H1 (cell line): ENCODE measurements around the gene CEL.

Experiments
- EZH2 ChIP-seq: fragments of 200-600 bp; sonication (generic); IDR thresholded peaks from 2 replicates; pipeline ENCODE4 v1.7.1; 2012; ENCODE audit warnings: low read depth, mild to moderate bottlenecking, moderate library complexity, low read length, inconsistent platforms; ENCODE audit not compliant: severe bottlenecking
- POLR2A ChIP-seq, 2 experiments: IDR thresholded peaks; 1 replicate in 1 of 2; 2 replicates in 1 of 2; pipeline ENCODE4 v1.6.1; 2011; ENCODE audit warnings: low read depth in 2 of 2, low read length in 2 of 2, mild to moderate bottlenecking in 2 of 2; ENCODE audit errors: control extremely low read depth in 1 of 2
- POLR2AphosphoS5 ChIP-seq: IDR thresholded peaks from 2 replicates; pipeline ENCODE4 v1.6.1; 2011; ENCODE audit warnings: low read depth, low read length
- TF ChIP-seq, protein P1 (sequence below), 3 experiments: IDR thresholded peaks; 1 replicate in 2 of 3; 2 replicates in 1 of 3; pipeline versions ENCODE4 v1.5.1 to v1.6.1; 2011; ENCODE audit warnings: low read length in 3 of 3, mild to moderate bottlenecking in 3 of 3, inconsistent platforms in 2 of 3, low read depth in 1 of 3, moderate library complexity in 1 of 3; ENCODE audit not compliant: insufficient read depth in 1 of 3; ENCODE audit errors: control extremely low read depth in 1 of 3

DNA sequence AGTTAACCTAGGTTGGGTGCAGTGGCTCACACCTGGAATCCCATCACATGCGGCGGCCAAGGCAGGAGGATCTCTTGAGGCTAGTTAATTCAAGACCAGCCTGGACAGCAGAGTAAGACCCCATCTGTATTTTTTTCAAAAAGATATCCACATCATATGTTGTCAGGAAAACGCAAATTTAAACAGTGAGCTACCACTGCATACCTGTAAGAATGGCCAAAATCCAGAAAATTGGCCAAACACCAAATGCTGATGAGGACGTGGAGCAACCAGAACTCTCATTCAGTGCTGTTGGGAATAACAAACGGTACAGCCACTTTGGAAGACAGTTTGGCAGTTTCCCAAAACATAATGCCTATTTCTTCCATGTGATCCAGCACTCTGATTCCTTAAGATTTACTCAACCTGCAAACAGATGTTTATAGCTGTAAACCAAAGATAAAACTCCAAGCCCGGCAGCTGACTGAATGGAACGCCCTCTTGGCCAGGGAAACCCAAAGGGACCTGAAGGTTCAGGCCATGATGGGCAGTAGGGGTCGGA is 12.4 kb downstream of the CEL start:
- no peak for TF ChIP-seq POLR2A (IDR thresholded peaks at IDR 0.05; ENCODE audit: control extremely low read depth in 1 of 2, low read depth in 2 of 2, low read length in 2 of 2)
- TF ChIP-seq, protein P1, sequence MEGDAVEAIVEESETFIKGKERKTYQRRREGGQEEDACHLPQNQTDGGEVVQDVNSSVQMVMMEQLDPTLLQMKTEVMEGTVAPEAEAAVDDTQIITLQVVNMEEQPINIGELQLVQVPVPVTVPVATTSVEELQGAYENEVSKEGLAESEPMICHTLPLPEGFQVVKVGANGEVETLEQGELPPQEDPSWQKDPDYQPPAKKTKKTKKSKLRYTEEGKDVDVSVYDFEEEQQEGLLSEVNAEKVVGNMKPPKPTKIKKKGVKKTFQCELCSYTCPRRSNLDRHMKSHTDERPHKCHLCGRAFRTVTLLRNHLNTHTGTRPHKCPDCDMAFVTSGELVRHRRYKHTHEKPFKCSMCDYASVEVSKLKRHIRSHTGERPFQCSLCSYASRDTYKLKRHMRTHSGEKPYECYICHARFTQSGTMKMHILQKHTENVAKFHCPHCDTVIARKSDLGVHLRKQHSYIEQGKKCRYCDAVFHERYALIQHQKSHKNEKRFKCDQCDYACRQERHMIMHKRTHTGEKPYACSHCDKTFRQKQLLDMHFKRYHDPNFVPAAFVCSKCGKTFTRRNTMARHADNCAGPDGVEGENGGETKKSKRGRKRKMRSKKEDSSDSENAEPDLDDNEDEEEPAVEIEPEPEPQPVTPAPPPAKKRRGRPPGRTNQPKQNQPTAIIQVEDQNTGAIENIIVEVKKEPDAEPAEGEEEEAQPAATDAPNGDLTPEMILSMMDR (IDR thresholded peaks at IDR 0.05; ENCODE audit: control extremely low read depth in 1 of 3, insufficient read depth in 1 of 3, low read depth in 1 of 3, low read length in 3 of 3): no peak
- no peak for TF ChIP-seq EZH2
- TF ChIP-seq POLR2AphosphoS5: no peak
